ENCODE data around the gene SAMSN1.

- no peak for TF ChIP-seq CTCF (IDR thresholded peaks at IDR 0.05)
- TF ChIP-seq POLR2A (IDR thresholded peaks at IDR 0.05) = no peak
These were observed 17.3 kb downstream of the SAMSN1 start for GRCh38 chr21:14528815-14529214.

Measured in heart left ventricle (tissue), 13 donors.